Activated CD8-positive, alpha-beta memory T cell treated with anti-CD3 and anti-CD28 coated beads for 1 hour (primary cell): ENCODE data around the gene PRLR.

ENCODE experiments used
- DNase-seq, 2 donors: peaks; one replicate each; pipeline ENCODE4 v3.0.0-alpha.2; 2020; ENCODE audit warnings: low read depth in 1 of 2; ENCODE audit errors: extremely low read depth in 1 of 2

PRLR gene

GRCh38 chr5:35236770-35237169, 6.5 kb upstream of the PRLR start:
- no peak for DNase-seq

- no peak for DNase-seq
Observed at GRCh38 chr5:35233601-35234000, 3.3 kb upstream of the PRLR start.

GRCh38 chr5:35233121-35233520, 2.8 kb upstream of the PRLR start:
- no peak for DNase-seq

- DNase-seq = no peak
Observed at GRCh38 chr5:35232124-35232523, 1.8 kb upstream of the PRLR start.

- DNase-seq = no peak
Observed at GRCh38 chr5:35229076-35230037, 930 bp downstream of the PRLR start.

GRCh38 chr5:35228310-35228709, 2.0 kb downstream of the PRLR start:
- no peak for DNase-seq

- DNase-seq = no peak
Observed at GRCh38 chr5:35227720-35228119, 2.6 kb downstream of the PRLR start.

- DNase-seq = no peak
Observed at GRCh38 chr5:35223787-35224395, 6.4 kb downstream of the PRLR start.

GRCh38 chr5:35220967-35221366, 9.3 kb downstream of the PRLR start:
- no peak for DNase-seq

- DNase-seq = no peak
Observed at GRCh38 chr5:35218981-35219380, 11.3 kb downstream of the PRLR start.

- DNase-seq = no peak
Observed at GRCh38 chr5:35214051-35214450, 16.2 kb downstream of the PRLR start.

GRCh38 chr5:35213608-35214007, 16.7 kb downstream of the PRLR start:
- no peak for DNase-seq

- no peak for DNase-seq
Observed at GRCh38 chr5:35212122-35212982, 17.9 kb downstream of the PRLR start.

GRCh38 chr5:35209862-35210261, 20.4 kb downstream of the PRLR start:
- DNase-seq = no peak

GRCh38 chr5:35205606-35206005, 24.7 kb downstream of the PRLR start:
- no peak for DNase-seq

GRCh38 chr5:35205186-35205585, 25.1 kb downstream of the PRLR start:
- no peak for DNase-seq

- DNase-seq = no peak
Observed at GRCh38 chr5:35203403-35203802, 26.9 kb downstream of the PRLR start.

- no peak for DNase-seq
Observed at GRCh38 chr5:35202319-35203111, 27.8 kb downstream of the PRLR start.

- DNase-seq = no peak
Observed at GRCh38 chr5:35201291-35201690, 29.0 kb downstream of the PRLR start.

- DNase-seq = no peak
Observed at GRCh38 chr5:35199886-35200285, 30.4 kb downstream of the PRLR start.

- DNase-seq = no peak
Observed at GRCh38 chr5:35198686-35199085, 31.6 kb downstream of the PRLR start.
